Measurements from ENCODE around the gene HK3.

Gene HK3

DNA sequence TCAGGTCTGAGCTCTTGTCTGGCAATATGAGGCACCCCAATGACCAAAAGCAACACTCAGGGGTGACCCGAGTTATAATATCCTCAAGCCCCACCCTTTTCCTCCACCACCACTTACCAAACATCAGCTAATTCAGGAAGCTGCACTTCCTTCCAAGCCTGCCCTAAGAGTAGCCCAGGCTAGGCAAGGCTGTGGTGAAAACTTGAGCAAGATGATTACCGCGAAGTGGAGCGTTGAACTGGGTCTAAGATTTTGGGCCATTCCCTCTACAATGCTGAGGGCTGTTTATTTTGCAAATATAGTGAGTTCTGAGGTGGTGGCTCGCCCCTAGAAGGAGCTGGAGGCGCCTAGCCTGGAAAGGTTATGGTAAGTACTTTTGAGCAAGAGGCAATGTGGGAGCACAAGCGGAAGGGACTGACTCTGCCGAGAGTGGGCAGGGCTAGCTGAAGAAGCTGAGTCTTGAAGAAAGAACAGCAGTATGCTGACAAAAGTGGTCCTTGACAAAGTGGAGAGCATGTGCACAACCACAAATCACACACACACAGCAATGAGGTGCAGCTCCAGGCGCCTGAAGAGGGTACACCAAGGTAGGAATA is at the start of gene HK3:
TSS of gene HK3 (minus strand) at position 51 of the 596 bp plus-strand sequence. CDS start 3,187 bp downstream, outside the sequence.
- TF ChIP-seq, protein P1, sequence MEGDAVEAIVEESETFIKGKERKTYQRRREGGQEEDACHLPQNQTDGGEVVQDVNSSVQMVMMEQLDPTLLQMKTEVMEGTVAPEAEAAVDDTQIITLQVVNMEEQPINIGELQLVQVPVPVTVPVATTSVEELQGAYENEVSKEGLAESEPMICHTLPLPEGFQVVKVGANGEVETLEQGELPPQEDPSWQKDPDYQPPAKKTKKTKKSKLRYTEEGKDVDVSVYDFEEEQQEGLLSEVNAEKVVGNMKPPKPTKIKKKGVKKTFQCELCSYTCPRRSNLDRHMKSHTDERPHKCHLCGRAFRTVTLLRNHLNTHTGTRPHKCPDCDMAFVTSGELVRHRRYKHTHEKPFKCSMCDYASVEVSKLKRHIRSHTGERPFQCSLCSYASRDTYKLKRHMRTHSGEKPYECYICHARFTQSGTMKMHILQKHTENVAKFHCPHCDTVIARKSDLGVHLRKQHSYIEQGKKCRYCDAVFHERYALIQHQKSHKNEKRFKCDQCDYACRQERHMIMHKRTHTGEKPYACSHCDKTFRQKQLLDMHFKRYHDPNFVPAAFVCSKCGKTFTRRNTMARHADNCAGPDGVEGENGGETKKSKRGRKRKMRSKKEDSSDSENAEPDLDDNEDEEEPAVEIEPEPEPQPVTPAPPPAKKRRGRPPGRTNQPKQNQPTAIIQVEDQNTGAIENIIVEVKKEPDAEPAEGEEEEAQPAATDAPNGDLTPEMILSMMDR (IDR thresholded peaks at IDR 0.05; ENCODE audit: low read depth, low read length) = no peak

GRCh38 chr5:176948458-176948857 is 49.3 kb upstream of the HK3 start:
- TF ChIP-seq, protein P1 (IDR thresholded peaks at IDR 0.05; ENCODE audit: low read depth, low read length) = no peak
- no peak for DNase-seq (ENCODE audit: extremely low read depth, low read depth)

More for the DNA sequence above, at the start of gene HK3:
- no peak for DNase-seq (ENCODE audit: extremely low read depth, low read depth)

DNA sequence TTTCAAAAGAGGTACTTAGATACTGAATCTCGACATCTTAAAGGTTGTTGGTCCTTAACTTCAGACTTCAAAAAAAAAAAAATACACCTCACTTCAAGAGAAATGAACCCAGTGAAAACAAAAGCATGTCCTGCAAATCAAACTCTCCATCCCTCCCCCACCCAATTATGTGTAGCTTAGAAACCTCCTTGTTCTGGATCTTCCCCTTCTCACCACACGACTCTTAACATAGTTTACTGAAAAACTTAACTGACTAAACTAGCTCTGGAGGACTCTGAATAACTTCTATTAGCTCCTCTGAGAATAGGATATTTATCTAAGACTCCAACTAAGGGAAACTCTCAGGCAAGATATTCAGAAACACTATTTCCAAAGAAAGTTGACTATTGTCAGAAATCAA is 48.7 kb upstream of the HK3 start:
- DNase-seq (ENCODE audit: extremely low read depth, low read depth) = no peak
- TF ChIP-seq, protein P1 (IDR thresholded peaks at IDR 0.05; ENCODE audit: low read depth, low read length) = no peak

DNA sequence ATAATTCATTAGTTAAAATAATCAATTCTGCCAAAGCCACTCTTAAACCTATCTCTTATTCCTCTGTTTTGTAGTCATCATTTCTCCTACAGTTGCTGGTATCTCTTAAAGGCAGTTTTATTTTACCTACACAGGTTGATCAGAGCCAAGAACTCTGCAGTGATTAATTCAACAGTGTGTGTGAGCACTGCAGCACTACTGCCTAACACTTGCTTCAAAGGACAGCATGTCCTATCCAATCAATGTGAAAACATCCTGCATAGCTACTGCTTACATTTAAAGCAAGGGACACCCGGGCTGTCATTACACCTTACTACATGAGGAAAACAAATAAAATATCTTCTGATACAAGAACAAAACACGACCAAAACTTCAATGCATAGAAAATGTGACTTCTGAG is 45.1 kb upstream of the HK3 start:
- TF ChIP-seq, protein P1 (IDR thresholded peaks at IDR 0.05; ENCODE audit: low read depth, low read length) = no peak
- DNase-seq (ENCODE audit: extremely low read depth, low read depth) = no peak

DNA sequence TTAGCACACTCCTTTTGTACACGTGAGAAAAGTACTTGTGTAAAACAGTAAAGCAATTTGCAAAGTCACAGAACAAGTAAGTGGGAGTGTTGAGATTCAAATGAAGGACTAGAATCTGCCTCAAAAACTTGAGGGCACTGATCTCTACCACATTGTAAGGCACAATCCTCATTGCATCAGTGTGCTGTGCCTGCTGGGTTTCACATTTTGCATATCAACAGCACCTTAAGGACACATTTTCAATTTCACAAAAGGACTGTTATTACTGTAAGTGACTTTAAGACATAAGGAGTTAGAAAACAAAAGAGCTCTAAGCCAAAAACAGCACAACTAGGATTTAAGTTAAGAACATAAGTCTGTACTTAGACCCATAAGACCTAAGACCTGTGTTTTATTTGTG is 44.7 kb upstream of the HK3 start:
- DNase-seq (ENCODE audit: extremely low read depth, low read depth) = no peak

GRCh38 chr5:176941951-176942350 is 42.8 kb upstream of the HK3 start:
- no peak for DNase-seq (ENCODE audit: extremely low read depth, low read depth)
- TF ChIP-seq, protein P1 (IDR thresholded peaks at IDR 0.05; ENCODE audit: low read depth, low read length) = no peak

More for the DNA sequence above, 44.7 kb upstream of the HK3 start:
- TF ChIP-seq, protein P1 (IDR thresholded peaks at IDR 0.05; ENCODE audit: low read depth, low read length) = no peak

GRCh38 chr5:176938472-176938871 is 39.3 kb upstream of the HK3 start:
- TF ChIP-seq, protein P1 (IDR thresholded peaks at IDR 0.05; ENCODE audit: low read depth, low read length) = no peak
- no peak for DNase-seq (ENCODE audit: extremely low read depth, low read depth)

Measured in AG09319 (cell line).